A673 (cell line): ENCODE data around the gene YIF1A.

Experiments used
- CTCF ChIP-seq: fragments of 300-800, 200-600 bp; sonication (generic); conservative IDR thresholded peaks from 2 replicates; pipeline ENCODE4 v1.5.1; 2017; ENCODE audit warnings: low read depth, mild to moderate bottlenecking, antibody characterized with exemption, low read length, moderate library complexity, mixed read lengths
- EZH2 ChIP-seq: fragments of 200-600 bp; sonication (generic); IDR thresholded peaks from 2 replicates; pipeline ENCODE4 v1.6.1; 2017; ENCODE audit warnings: borderline replicate concordance, low read depth, mild to moderate bottlenecking, mixed read lengths, antibody characterized with exemption, low read length; ENCODE audit not compliant: poor library complexity, severe bottlenecking

- TF ChIP-seq CTCF (no peak), EZH2 (no peak)
Measured at GRCh38 chr11:66299186-66299585, 10.2 kb upstream of the YIF1A start.
